ENCODE data around the gene TP53BP2. TPM values are rescaled to one million over a fixed set of nuclear protein-coding genes. Genes with fewer than 3 reads are reported as not detected.

Gene TP53BP2
- total and polyA plus RNA-seq, 7 donors = 10.6 to 34.0 (median 17.1) TPM

- no peak overlapping the region for H3K4me3 ChIP-seq
- DNase-seq (no peak), ATAC-seq (no peak)
- no peaks in the 10 kb centered on the region for H3K27me3 ChIP-seq (ENCODE audit: insufficient read depth in 3 of 3, low read length in 2 of 3)
- 94 to 97% (median 94%) methylated on average over 6 of the region's 6 CpGs for WGBS, 3 donors
- H3K36me3 ChIP-seq (ENCODE audit: insufficient read depth in 1 of 2, low read depth in 1 of 2) = no peaks in the 10 kb centered on the region
- intact Hi-C loops (cut with DNase I) = no loop called here
- no peak for TF ChIP-seq CTCF (IDR thresholded peaks at IDR 0.05)
- no peak overlapping the region for H3K27ac ChIP-seq
- no peaks in the 10 kb centered on the region for H3K9me3 ChIP-seq
- peaks cover 63% of the 10 kb centered on the region for H3K4me1 ChIP-seq
Observed at GRCh38 chr1:223828162-223828848, 17.4 kb downstream of the TP53BP2 start.

- Histone ChIP-seq H3K27me3 (ENCODE audit: insufficient read depth in 3 of 3, low read length in 2 of 3) (no peaks in the 10 kb centered on the region), H3K9me3 (no peaks in the 10 kb centered on the region), H3K36me3 (ENCODE audit: insufficient read depth in 1 of 2, low read depth in 1 of 2) (no peaks in the 10 kb centered on the region), H3K4me3 (no peak overlapping the region), H3K27ac (no peak overlapping the region), H3K4me1 (peaks cover 52% of the 10 kb centered on the region)
- peak in 3 of 4 donors; percentile 34 to 47 (median 47) for ATAC-seq
- TF ChIP-seq CTCF (IDR thresholded peaks at IDR 0.05) = no peak
- 85 to 95% (median 89%) methylated on average over 3 of the region's 3 CpGs for WGBS, 3 donors
- intact Hi-C loops (cut with DNase I) = no loop called here
- DNase-seq = no peak
Observed at GRCh38 chr1:223827193-223827663, 18.5 kb downstream of the TP53BP2 start.

GRCh38 chr1:223825767-223826748 lies 19.7 kb downstream of the TP53BP2 start:
- H3K27ac ChIP-seq = no peak overlapping the region
- peak in 2 of 4 donors; percentile 25 to 36 for ATAC-seq
- TF ChIP-seq CTCF (IDR thresholded peaks at IDR 0.05) = no peak
- H3K36me3 ChIP-seq (ENCODE audit: insufficient read depth in 1 of 2, low read depth in 1 of 2) = no peaks in the 10 kb centered on the region
- H3K27me3 ChIP-seq (ENCODE audit: insufficient read depth in 3 of 3, low read length in 2 of 3) = no peaks in the 10 kb centered on the region
- peaks cover 49% of the 10 kb centered on the region for H3K4me1 ChIP-seq
- WGBS, 3 donors = 82 to 86% (median 84%) methylated on average over 11 of the region's 11 CpGs
- DNase-seq = no peak
- intact Hi-C loops (cut with DNase I) = no loop called here
- H3K4me3 ChIP-seq = no peak overlapping the region
- H3K9me3 ChIP-seq = no peaks in the 10 kb centered on the region

- Histone ChIP-seq H3K27me3 (ENCODE audit: insufficient read depth in 3 of 3, low read length in 2 of 3) (no peaks in the 10 kb centered on the region), H3K27ac (no peak overlapping the region), H3K4me1 (peaks cover 58% of the 10 kb centered on the region), H3K9me3 (no peaks in the 10 kb centered on the region), H3K36me3 (ENCODE audit: insufficient read depth in 1 of 2, low read depth in 1 of 2) (no peaks in the 10 kb centered on the region), H3K4me3 (no peak overlapping the region)
- WGBS, 3 donors = 59 to 94% (median 77%) methylated on average over 4 of the region's 4 CpGs
- ATAC-seq (no peak), DNase-seq (no peak)
- no peak for TF ChIP-seq CTCF (IDR thresholded peaks at IDR 0.05)
- intact Hi-C loops (cut with DNase I) = no loop called here
Observed at GRCh38 chr1:223824712-223825111, 21.0 kb downstream of the TP53BP2 start.
